K562 (cell line): Measurements from ENCODE around the gene MPZL1. TPM values are rescaled to one million over a fixed set of nuclear protein-coding genes. Genes with fewer than 3 reads are reported as not detected.

Experiments used
- ARID1B ChIP-seq: fragments of 450-650 bp; IDR thresholded peaks from 2 replicates; pipeline ENCODE4 v1.6.1; 2016; ENCODE audit warnings: antibody characterized with exemption, mild to moderate bottlenecking, inconsistent platforms
- BRCA1 ChIP-seq, 2 experiments: fragments of 450-650 bp in 1 of 2; sonication (generic) in 1 of 2; formaldehyde crosslinking in 1 of 2; IDR thresholded peaks; 2 replicates each; pipeline versions ENCODE4 v1.5.0 to v1.6.1; 2017 to 2020; ENCODE audit warnings: mild to moderate bottlenecking in 1 of 2, missing genetic modification reagents in 1 of 2
- BRD9 ChIP-seq: fragments of 450-650 bp; IDR thresholded peaks from 2 replicates; pipeline ENCODE4 v1.6.1; 2018; ENCODE audit warnings: low read depth; ENCODE audit not compliant: partially characterized antibody
- CBFA2T2 ChIP-seq: fragments of 450-650 bp; conservative IDR thresholded peaks from 2 replicates; pipeline ENCODE4 v1.6.1; 2017; ENCODE audit warnings: mild to moderate bottlenecking
- EP300 ChIP-seq: IDR thresholded peaks from 2 replicates; pipeline ENCODE4 v1.6.1; 2012; ENCODE audit warnings: low read length, improper control_type of control experiment
- FOXM1 ChIP-seq, 2 experiments: fragments of 450-650 bp in 1 of 2; sonication (generic) in 1 of 2; formaldehyde crosslinking in 1 of 2; IDR thresholded peaks; 2 replicates each; pipeline versions ENCODE4 v1.6.1 to v1.9.0; 2017 to 2022; ENCODE audit warnings: low read depth in 2 of 2, mild to moderate bottlenecking in 2 of 2, missing genetic modification reagents in 1 of 2, moderate library complexity in 1 of 2
- HNRNPUL1 ChIP-seq: fragments of 200-400 bp; formaldehyde crosslinking; IDR thresholded peaks from 2 replicates; pipeline ENCODE4 v1.6.1; 2017; ENCODE audit warnings: low read length
- LCOR ChIP-seq: sonication (generic); formaldehyde crosslinking; IDR thresholded peaks from 2 replicates; pipeline ENCODE4 v1.8.0; 2022; ENCODE audit warnings: mild to moderate bottlenecking, missing genetic modification reagents
- NCOR1 ChIP-seq: fragments of 450-650 bp; IDR thresholded peaks from 2 replicates; pipeline ENCODE4 v1.6.1; 2016; ENCODE audit warnings: mild to moderate bottlenecking, moderate library complexity
- NFIC ChIP-seq: fragments of 450-650 bp; IDR thresholded peaks from 2 replicates; pipeline ENCODE4 v1.6.1; 2017; ENCODE audit warnings: mild to moderate bottlenecking, inconsistent platforms
- NR2C1 ChIP-seq, 2 experiments: fragments of 450-650 bp; IDR thresholded peaks; 2 replicates each; pipeline ENCODE4 v1.6.1; 2017; ENCODE audit warnings: mild to moderate bottlenecking in 2 of 2, antibody characterized with exemption in 1 of 2, inconsistent platforms in 1 of 2, missing compliant biosample characterization in 1 of 2, missing genetic modification characterization in 1 of 2
- PTRF ChIP-seq: fragments of 450-650 bp; IDR thresholded peaks from 2 replicates; pipeline ENCODE4 v1.6.1; 2016; ENCODE audit warnings: mild to moderate bottlenecking, missing genetic modification characterization, missing compliant biosample characterization
- SMARCA4 ChIP-seq: fragments of 450-650 bp; IDR thresholded peaks from 2 replicates; pipeline ENCODE4 v1.6.1; 2016
- STAT5A ChIP-seq: IDR thresholded peaks from 2 replicates; pipeline ENCODE4 v1.6.1; 2012; ENCODE audit warnings: low read length, inconsistent platforms, borderline replicate concordance
- TAL1 ChIP-seq: fragments of 450-650 bp; IDR thresholded peaks from 2 replicates; pipeline ENCODE4 v1.6.1; 2016; ENCODE audit warnings: mild to moderate bottlenecking
- TRIM28 ChIP-seq: fragments of 450-650 bp; IDR thresholded peaks from 2 replicates; pipeline ENCODE4 v1.6.1; 2017
- ZBTB33 ChIP-seq: sonication (generic); formaldehyde crosslinking; IDR thresholded peaks from 2 replicates; pipeline ENCODE4 v1.8.1; 2023; ENCODE audit warnings: mild to moderate bottlenecking, missing genetic modification reagents
- ZFX ChIP-seq: sonication (generic); formaldehyde crosslinking; IDR thresholded peaks from 2 replicates; pipeline ENCODE4 v1.8.0; 2022; ENCODE audit warnings: mild to moderate bottlenecking, missing genetic modification reagents, moderate library complexity
- ZNF24 ChIP-seq: fragments of 450-650 bp; IDR thresholded peaks from 2 replicates; pipeline ENCODE4 v1.6.1; 2016
- ZNF584 ChIP-seq: fragments of 200-800 bp; sonication (Bioruptor generic); IDR thresholded peaks from 2 replicates; pipeline ENCODE4 v1.6.1; 2016; ENCODE audit warnings: low read depth, mild to moderate bottlenecking, missing genetic modification characterization, missing compliant biosample characterization
- ZNF592 ChIP-seq: fragments of 450-650 bp; IDR thresholded peaks from 2 replicates; pipeline ENCODE4 v1.6.1; 2017; ENCODE audit warnings: antibody characterized with exemption, mild to moderate bottlenecking
- ZNF740 ChIP-seq, 3 experiments: fragments of 200-800 bp in 1 of 3; sonication (Bioruptor generic) in 1 of 3; sonication (generic) in 1 of 3; formaldehyde crosslinking in 1 of 3; IDR thresholded peaks; 2 replicates each; pipeline versions ENCODE4 v1.6.1 to v1.8.0; 2016 to 2022; ENCODE audit warnings: mild to moderate bottlenecking in 2 of 3, missing compliant biosample characterization in 2 of 3, missing genetic modification characterization in 2 of 3, missing genetic modification reagents in 1 of 3
- polyA plus RNA-seq, 8 experiments: library from polyadenylated mRNA; depleted of rRNA in 4 of 8; stranded (reverse) in 5 of 8; unstranded in 3 of 8; fragments of >200 nt; fragmentation: Nextera tagmentation in 2 of 8; fragmentation: Illumina TruSeq in 1 of 8; extraction: Ambion mirVana in 2 of 8; extraction: Trizol in 1 of 8; gene quantifications; 2 replicates each; pipeline versions ENCODE4 v1.2.1 to v1.2.3, GENCODE V29; 2011 to 2014; ENCODE audit warnings: inconsistent platforms in 1 of 8, missing spikeins in 1 of 8
- total RNA-seq, 7 experiments: library from RNA; depleted of rRNA in 6 of 7; stranded (reverse); fragments of >200 nt in 6 of 7; fragmentation: Illumina TruSeq in 2 of 7; extraction: Trizol in 2 of 7; gene quantifications; 2 replicates each; pipeline versions ENCODE4 v1.2.1 to v1.2.3, GENCODE V29; 2011 to 2021; ENCODE audit warnings: low replicate concordance in 1 of 7

MPZL1 gene
- total and polyA plus RNA-seq, 9 of the 15 experiments (the other 6 are each of a cell fraction or from before 2014, with no cell fraction given) = 14.5 to 153 (median 66.5) TPM

GRCh38 chr1:167824163-167824794 lies 102.5 kb downstream of the MPZL1 start (continued):
- TF ChIP-seq ZBTB33 = no peak
- 0 out of 2 replicates have a peak, but pooled peaks have one; percentile 30 for TF ChIP-seq ZFX
- peak; percentile 71 for TF ChIP-seq CBFA2T2
- no peak for TF ChIP-seq BRCA1 (IDR thresholded peaks at IDR 0.05)
- no peak for TF ChIP-seq BRCA1 (CRISPR knock-in tag; IDR thresholded peaks at IDR 0.05)
- peak; percentile 84 for TF ChIP-seq ZNF592
- TF ChIP-seq FOXM1 (IDR thresholded peaks at IDR 0.05; ENCODE audit: low read depth) = no peak; the same call in 1 of the 2 replicates
- TF ChIP-seq FOXM1 (CRISPR knock-in tag; IDR thresholded peaks at IDR 0.05; ENCODE audit: low read depth) = no peak
- TF ChIP-seq NCOR1 = peak; percentile 64
- no peak for TF ChIP-seq TRIM28
- peak; percentile 65; the same call in 1 of the 2 replicates for TF ChIP-seq EP300
- TF ChIP-seq NFIC = peak; percentile 75
- no peak for TF ChIP-seq BRD9
- no peak for TF ChIP-seq ZNF740 (CRISPR knock-in tag; IDR thresholded peaks at IDR 0.05)
- TF ChIP-seq ZNF740 (tag; IDR thresholded peaks at IDR 0.05) = 0 out of 4 replicates have a peak, but pooled peaks of 1 of the 2 experiments have one; percentile 45
- peak; percentile 59; the same call in 1 of the 2 replicates for TF ChIP-seq ZNF584 (CRISPR knock-in tag)
- TF ChIP-seq PTRF = peak; percentile 37; the same call in 1 of the 2 replicates
- peak; percentile 66; the same call in 1 of the 2 replicates for TF ChIP-seq SMARCA4
- no peak for TF ChIP-seq ZNF24
- 0 out of 2 replicates have a peak, but pooled peaks have one; percentile 20 for TF ChIP-seq STAT5A
- TF ChIP-seq HNRNPUL1 = no peak
- TF ChIP-seq LCOR (CRISPR knock-in tag) = no peak
- peak; percentile 66 for TF ChIP-seq TAL1
- no peak for TF ChIP-seq NR2C1 (IDR thresholded peaks at IDR 0.05)
- TF ChIP-seq NR2C1 (tag; IDR thresholded peaks at IDR 0.05) = 0 out of 2 replicates have a peak, but pooled peaks have one; percentile 14
- TF ChIP-seq ARID1B = peak; percentile 79
